Measurements from ENCODE around the gene PI4KA.
"Not testable (repeated sequence)": the region's sequence is repeated elsewhere in the genome, so short reads cannot be mapped to it uniquely, and the experiment has no call there.

The PI4KA gene

DNA sequence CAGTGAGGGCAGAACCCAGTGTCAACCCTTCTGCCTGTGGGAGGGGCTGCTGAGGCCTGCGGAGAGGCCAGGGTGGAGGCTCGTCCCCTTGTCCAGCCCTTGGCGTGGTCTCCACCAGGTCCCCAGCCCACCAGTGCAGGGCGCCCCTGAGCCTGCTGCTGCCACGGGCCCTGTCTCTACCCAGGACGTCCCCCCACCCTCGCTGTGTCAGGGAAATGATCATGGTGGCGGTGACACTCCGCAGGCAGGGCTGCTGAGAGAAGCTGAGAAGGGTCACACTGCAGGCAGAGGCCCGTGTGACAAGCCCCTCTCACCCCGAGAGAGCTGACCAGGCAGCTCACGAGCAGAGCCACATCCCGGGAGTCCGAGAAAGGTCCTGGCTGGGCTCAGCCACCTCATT, 164.4 kb downstream of the PI4KA start:
- DNase-seq (ENCODE audit: low read depth), result not testable (repeated sequence)

DNA sequence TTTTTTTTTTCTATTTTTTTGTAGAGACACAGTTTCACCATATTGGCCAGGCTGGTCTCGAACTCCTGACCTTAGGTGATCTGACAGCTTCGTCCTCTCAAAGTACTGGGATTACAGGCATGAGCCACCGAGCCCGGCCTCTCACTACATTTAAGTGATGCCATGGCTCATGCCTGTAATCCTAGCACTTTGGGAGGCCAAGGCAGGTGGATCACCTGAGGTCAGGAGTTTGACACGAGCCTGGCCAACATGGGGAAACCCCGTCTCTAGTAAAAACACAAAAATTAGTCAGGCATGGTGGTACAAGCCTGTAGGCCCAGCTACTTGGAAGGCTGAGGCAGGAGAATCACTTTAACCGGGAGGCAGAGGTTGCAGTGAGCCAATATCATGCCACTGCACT, 165.7 kb downstream of the PI4KA start:
- not testable (repeated sequence) for DNase-seq (ENCODE audit: low read depth)

DNA sequence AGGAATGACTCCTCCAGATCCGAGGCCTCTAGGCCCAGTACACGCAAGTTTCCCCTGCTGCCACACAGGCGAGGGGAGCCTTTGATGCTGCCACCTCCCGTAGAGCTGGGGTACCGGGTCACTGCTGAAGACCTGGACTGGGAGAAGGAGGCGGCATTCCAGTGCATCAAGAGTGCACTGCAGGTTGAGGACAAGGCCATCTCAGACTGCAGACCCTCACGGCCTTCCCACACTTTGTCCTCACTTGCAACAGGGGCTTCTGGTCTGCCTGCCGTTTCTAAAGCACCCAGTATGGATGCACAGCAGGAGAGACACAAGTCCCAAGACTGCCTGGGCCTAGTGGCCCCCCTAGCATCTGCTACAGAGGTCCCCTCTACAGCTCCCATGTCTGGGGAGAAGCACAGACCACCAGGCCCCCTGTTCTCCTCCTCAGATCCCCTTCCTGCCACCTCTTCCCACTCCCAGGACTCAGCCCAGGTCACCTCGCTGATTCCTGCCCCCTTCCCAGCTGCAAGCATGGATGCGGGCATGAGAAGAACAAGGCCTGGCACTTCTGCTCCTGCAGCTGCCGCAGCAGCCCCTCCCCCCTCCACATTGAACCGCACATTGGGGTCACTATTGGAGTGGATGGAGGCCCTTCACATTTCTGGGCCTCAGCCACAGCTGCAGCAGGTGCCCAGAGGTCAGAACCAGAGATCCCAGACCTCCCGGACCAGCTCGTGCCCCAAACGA, 167.9 kb downstream of the PI4KA start:
- DNase-seq (ENCODE audit: low read depth), result not testable (repeated sequence)

DNA sequence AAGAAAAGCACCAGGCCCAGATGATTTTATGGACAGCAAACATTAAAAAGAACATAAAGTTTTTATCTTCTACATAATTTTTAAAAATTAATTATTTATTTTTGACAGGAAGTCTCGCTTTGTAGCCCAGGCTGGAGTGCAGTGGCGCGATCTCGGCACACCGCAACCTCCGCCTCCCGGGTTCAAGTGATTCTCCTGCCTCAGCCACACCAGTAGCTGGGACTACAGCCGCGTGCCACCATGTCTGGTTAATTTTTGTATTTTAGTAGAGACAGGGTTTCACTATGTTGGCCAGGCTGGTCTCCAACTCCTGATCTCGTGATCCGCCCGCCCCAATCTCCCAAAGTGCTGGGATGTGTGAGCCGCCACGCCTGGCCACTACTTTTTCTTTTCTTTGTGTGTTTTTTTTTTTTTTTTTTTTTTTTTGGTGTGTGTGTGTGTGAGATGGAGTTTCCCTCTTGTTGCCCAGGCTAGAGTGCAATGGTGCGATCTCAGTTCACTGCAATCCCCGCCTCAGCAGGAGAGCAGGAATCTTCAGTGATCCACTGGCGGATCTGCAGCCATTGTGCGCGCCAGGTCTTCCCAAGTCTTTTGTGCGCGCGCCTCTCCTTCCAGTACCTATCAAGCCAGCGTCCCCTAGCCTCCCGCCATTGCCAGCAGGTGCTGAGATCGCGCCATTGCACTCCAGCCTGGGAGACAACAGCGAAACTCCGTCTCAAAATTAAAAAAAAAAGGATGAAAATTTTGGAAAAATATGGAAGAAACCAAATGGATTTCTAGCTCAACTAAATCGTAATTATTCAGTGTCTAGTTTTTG, 171.0 kb downstream of the PI4KA start:
- DNase-seq (ENCODE audit: low read depth), result not testable (repeated sequence)

DNA sequence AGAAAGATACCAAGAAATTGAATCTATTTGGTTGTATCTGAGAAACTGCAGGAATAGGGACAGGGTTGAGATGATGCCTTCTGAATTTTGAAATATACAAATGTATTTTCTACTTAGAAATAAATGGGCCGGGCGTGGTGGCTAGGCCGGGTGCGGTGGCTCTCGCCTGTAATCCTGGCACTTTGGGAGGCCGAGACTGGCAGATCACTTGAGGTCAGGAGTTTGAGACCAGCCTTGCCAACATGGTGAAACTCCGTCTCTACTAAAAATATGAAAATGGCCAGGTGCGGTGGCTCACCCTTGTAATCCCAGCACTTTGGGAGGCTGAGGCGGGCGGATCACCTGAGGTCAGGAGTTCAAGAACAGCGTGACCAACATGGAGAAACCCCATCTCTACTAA, 172.8 kb downstream of the PI4KA start:
- DNase-seq (ENCODE audit: low read depth), result not testable (repeated sequence)

DNA sequence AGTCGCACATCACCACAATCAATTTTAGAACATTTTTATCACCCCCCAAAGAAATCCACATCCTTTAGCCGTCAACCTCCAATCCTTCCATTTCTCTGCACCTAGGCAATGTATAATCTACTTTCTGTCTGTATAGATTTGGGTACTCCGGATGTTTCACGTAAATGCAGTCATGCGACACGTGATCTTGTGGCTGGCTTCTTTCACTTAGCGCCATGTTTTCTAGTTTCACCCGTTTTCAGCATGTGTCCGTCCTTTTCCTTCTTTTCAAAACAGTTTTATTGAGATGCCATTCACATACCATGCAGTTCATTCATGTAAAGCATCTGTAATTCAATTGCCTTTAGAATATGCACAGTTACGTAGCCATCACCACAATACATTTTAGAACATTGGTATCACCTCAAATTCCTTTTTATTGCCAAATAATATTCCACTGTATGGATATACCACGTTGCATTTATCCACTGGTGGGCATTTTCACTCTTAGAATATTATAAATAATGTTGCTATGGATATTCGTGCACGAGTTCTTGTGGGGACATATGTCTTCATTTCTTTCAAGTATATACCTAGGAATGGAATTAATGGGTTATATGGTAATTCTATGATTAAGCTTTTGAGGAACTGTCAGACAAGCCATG, 179.7 kb downstream of the PI4KA start:
- not testable (repeated sequence) for DNase-seq (ENCODE audit: low read depth)

DNA sequence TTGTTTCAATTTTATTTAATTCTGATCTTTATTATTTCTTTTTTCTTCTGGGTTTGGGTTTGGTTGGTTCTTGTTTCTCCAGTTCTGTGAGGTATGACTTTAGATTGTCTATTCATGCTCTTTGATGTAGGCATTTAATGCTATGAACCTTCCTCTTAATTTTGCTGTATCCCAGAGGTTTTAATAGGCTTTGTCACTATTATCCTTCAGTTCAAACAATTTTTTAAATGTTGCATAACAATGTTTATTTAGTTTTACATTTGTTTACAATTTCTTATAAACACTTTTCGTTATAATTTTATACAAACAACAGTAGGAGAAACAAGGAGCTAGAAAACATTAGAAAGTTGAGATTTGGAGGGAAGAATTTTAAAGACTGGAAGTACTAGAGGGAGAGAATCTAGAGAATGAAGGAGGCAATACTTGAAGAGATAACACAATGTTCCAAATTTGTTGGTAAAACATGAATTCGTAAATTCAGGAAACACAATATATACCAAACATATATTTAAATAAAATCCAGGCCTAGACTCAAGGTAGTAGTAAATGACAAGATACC, 180.8 kb downstream of the PI4KA start:
- no peak for DNase-seq (ENCODE audit: low read depth)

DNA sequence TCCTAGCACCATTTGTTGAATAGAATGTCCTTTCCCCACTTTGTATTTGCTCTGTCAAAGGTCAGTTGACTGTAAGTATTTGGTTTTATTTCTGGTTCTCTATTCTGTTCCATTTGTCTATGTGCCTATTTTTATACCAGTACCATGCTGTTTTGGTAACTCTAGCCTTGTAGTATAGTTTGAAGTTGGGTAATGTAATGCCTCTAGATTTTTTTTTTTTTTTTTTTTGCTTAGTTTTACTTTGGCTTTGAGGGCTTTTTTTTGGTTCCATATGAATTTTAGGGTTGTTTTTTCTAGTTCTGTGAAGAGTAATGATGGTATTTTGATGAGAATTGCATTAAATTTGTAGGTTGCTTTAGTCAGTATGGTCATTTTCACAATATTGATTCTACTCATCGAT, 183.0 kb downstream of the PI4KA start:
- DNase-seq (ENCODE audit: low read depth), result not testable (repeated sequence)

DNA sequence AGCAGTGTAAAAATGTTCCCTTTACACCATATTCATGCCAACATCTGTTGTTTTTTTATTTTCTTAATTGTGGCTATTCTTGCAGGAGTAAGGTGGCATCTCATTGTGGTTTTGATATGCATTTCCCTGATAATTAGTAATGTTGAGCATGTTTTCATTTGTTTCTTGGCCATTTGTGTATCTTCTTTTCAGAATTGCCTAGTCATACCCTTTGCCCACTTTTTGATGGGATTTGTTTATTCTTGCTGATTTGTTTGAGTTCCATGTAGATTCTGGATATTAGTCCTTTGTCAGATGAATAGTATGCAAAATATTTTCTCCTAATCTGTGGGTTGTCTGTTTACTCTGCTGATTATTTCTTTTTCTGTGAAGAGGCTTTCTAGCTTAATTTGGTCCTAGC, 183.6 kb downstream of the PI4KA start:
- no peak for DNase-seq (ENCODE audit: low read depth)

DNA sequence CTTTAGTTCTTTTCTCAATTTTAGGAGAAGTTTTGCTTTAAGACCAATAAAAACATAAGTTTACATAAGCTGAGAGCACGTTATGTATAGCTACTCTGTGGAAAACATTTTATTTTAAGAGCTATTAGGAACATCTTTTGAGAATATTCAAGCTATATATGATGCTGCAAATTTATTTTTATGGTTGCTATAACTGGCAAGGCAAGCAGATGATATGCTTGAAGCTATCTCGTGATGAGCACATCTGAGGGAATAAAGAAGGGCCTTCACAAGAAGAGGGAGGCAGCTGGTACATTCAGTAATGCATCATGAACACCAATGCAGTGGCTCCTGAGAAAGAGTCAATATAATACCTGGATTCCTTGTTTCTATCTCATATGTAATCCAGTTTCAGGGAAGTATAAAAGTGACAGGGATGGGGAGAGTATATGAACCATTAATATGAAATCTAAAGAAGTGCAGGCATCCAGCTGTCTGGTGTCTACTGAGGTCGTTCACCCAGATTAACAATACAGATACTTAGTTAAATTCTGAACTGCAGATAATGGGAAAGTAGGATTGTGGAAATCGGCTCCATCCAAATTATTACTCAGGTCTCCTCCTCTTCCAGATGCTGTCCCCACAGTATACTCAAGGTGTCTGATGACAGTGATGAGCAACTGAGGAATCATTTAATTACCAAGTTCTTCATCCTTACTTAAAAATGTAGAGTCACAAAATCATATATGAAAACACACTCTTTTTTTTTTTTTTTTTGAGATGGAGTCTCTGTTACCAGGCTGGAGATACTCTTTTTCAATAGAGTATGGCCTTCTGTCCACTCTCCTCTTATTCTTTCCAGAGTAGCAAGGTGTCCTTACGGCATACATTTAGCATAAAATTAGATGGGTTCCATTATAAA, 185.1 kb downstream of the PI4KA start:
- DNase-seq (ENCODE audit: low read depth), result no peak

DNA sequence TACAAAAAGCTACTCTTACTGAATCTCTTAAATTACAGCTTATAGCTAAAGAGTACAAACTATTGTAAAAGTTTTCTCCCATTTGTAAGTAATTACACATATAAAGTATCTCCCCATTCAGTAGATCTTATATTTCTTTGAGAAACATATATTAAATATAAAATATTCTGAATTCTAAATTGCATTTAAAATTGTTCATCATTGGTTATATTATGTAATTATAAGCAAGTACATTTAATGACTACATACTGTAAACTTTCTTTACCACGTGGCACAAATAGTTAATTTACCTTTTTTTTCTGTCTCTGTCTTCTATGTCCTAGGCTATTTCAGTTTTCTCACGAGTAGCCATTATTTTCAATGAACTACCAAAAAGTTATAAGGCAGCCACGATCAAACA, 185.9 kb downstream of the PI4KA start:
- no peak for DNase-seq (ENCODE audit: low read depth)

DNA sequence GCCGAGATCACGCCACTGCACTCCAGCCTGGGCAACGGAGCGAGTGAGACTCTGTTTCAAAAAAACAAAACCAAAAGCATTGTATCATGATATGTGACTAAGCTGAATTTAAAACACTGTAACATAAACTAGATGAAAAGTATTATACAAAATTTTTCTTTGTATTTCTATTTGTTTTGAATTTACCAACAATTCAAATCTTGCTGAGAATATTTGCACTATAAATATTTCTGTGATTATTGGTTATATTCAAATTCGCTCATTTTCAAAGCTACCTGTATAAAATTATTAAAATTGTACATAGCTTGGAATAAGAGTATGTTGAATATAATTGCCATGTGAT, 186.6 kb downstream of the PI4KA start:
- no peak for DNase-seq (ENCODE audit: low read depth)

DNA sequence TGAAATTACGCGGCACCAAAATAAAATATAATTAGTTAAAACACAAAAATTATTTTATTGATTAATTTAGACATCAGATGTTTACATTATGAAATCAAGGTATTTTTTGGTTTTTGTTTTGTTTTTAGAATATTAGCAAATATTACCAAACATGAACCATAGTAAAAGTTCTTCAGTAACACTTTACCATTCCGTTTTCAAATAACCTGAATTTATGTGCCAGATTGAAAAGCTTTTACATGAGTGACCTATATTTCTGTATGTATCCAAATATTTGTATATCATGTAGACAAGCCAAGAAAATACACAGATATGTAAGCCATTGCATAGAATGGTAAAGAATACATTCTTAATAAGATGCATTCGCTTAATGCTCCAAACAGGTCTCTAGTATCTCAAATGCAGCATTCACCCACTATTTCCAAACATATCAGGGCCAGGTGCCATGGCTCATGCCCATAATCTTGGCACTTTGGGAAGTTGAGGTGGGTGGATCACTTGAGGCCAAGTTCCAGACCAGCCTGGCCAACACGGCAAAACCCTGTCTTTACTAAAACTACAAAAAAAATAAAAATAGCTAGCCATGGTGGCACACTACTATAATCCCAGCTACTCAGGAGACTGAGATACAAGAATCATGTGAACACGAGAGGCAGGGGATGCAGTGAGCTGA, 187.1 kb downstream of the PI4KA start:
- DNase-seq (ENCODE audit: low read depth), result no peak

DNA sequence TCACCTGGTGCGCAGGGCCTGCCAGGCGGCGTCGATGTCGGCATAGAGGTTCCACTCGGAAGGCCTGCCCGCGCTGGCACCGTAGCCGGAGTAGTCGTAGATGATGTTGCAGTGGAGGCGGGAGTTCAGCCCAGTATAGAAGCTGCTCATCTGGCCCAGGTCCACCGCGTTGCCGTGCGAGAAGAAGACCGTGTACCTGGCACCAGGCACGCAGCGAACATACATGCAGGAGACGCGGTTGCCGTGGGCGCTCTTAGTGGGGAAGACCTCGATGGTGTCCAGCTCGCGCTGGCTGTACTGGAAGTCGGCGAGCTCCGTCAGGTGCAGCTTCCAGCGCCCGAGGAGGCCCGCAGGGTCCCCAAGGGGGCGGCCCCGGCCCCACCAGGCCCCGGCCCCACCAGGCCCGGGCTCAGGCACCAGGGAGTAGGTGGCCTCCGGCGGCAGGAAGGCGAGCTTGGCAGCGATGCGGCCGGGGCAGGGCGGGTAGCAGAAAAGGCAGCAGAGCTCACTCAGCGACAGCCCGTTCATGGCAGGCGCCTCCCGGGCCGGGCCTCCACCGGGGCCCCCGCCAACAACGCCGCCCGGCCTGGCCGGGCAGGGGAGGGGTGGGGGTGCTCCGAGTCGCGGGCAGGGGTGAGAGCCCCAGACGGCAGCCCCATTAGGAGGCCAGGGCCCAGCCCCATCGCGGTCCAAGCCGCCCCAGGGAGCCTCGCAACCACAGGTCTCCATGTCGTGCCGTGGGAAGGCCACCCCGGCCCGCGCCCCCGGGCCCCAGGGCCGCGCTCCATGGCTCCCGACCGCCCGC, 188.0 kb downstream of the PI4KA start:
- DNase-seq (ENCODE audit: low read depth), result not testable (repeated sequence)

DNA sequence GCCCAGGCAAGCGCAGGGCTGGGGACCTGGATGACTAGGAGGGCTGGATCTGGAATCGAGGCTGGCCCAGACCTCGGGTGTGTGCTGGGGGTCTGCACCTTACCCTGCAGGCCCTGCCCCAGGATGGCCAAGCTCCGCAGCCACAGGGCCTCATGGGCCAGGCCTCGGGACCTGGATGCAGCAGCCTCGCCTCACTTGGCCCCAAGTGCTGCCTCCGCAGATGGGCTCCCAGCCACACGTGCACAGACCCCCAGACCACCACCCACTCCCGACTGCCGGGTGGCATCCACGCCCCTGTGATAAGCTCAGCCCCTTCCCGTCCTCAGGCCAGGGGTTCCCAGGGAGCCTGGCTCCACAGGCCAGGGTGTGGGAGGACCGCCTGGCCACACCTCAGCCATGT, 188.7 kb downstream of the PI4KA start:
- not testable (repeated sequence) for DNase-seq (ENCODE audit: low read depth)

DNA sequence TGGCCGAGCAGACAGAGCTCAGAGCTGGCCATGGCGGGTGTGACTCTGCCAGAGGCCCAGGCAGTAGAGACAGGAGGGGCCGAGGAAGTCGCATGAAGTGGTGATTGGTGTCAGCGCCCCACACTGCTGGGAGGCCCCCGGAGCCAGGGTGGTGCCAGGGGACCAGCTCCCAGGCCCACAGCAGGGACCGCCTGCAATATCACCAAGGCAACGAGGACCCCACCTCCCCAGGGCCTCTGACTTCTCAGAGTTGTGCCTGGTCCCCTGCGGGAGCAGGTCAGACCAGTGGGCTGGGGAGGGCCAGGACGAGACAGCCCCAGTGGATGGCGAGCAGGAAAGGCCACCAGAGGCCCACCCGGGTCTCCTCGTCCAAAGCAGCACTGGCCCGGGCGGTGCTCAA, 189.1 kb downstream of the PI4KA start:
- not testable (repeated sequence) for DNase-seq (ENCODE audit: low read depth)

DNA sequence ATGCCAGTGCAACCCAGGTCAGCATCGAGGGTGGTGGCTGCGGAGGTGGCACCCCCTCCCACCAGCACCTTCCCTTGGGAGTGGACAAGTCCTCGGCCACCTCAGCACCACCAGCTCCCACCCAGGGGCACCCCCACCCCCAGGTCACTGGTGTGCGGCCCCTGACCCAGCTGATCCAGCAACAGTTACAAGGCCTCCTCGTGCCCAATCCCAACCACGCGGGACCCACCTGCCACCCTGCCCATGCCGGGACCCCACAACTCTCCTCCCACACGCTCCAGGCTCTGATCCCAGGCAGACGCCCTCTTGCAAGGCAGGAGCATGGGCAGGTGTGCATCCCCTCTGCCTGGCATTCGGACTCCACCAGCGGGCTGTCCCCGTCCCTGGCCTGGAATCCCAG, 189.8 kb downstream of the PI4KA start:
- not testable (repeated sequence) for DNase-seq (ENCODE audit: low read depth)

DNA sequence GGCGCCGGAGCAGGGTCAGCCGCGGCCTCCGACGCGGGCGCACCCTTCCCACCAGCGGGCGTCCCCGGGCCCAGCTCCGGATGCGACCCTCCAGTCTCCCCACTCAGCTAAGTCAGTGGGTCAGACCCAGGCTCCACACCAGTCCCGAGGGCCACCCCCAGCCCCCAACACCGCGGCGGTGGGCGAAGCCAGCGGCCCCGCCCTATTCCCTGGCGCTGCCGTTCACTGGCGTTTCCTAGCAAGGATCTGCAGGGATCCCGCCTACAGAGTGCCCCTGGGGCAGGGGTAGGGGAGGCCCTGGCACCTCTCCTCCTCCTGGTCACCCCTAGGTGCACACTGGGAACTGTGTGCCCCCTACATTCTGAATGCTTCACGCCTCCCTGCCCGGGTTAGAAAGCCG, 190.4 kb downstream of the PI4KA start:
- not testable (repeated sequence) for DNase-seq (ENCODE audit: low read depth)

DNA sequence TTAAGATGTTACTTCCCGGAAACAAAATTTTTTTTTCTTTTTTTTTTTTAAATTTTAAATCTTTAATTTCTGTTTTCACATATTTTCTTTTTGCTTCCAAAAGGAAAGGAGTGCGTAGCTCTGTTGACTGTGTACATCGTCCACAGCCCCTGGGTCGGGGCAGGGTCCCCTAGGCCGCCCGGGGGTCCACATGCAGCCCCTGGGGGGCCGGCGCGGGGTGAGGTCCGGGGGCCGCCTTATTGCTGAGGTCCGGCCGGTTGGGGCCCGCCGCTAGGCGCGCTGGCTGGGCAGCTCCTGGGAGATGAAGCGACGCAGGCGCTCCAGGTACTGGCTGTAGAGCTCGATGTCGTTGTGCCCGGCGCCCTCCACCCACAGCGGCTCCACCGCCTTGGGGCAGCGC, 191.1 kb downstream of the PI4KA start:
- not testable (repeated sequence) for DNase-seq (ENCODE audit: low read depth)

DNA sequence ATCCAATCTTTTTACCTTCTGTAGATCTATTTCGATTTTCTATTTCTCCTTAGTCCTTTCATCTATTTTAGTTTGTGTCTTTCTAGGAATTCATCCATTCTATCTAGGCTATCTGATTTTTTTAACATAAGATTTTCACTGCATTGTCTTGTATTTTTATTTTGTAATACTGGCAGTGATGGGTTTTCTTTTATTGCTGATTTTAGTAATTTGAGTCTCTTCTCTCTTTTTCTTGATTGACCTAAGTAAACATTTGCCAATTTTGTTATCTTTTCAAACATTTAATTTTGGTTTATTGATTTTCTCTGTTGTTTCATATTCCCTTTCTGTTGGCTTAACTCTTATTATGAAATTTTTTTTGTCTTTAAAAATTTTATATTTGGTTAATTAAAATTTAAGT, 192.1 kb downstream of the PI4KA start:
- DNase-seq (ENCODE audit: low read depth), result no peak
